LNCaP clone FGC (cell line): ENCODE results near the gene COG6.

Source experiments
- DNase-seq: peaks from one replicate; pipeline ENCODE4 v3.0.0-alpha.2; 2011; ENCODE audit warnings: low read depth
- H3K4me3 ChIP-seq: 2 replicates; pipeline ENCODE4 v1.5.1; 2011; ENCODE audit warnings: mild to moderate bottlenecking, low read depth, low read length, control low read depth
- CTCF ChIP-seq: IDR thresholded peaks from 2 replicates; pipeline ENCODE4 v1.5.1; 2012; ENCODE audit warnings: mild to moderate bottlenecking; ENCODE audit not compliant: control insufficient read depth, insufficient read depth; ENCODE audit errors: extremely low read depth

Gene COG6

GRCh38 chr13:39623466-39623865 lies 32.0 kb upstream of the COG6 start:
- H3K4me3 ChIP-seq = no peak overlapping the region
- DNase-seq = no peak
- no peak for TF ChIP-seq CTCF

- TF ChIP-seq CTCF = no peak
- DNase-seq = no peak
- H3K4me3 ChIP-seq = no peak overlapping the region
Observed at GRCh38 chr13:39631307-39631706, 24.2 kb upstream of the COG6 start.

- TF ChIP-seq CTCF = no peak
- H3K4me3 ChIP-seq = no peak overlapping the region
- no peak for DNase-seq
Observed at GRCh38 chr13:39632994-39633393, 22.5 kb upstream of the COG6 start.

- no peak for DNase-seq
- H3K4me3 ChIP-seq = no peak overlapping the region
- TF ChIP-seq CTCF = no peak
Observed at GRCh38 chr13:39635564-39635963, 19.9 kb upstream of the COG6 start.

GRCh38 chr13:39637890-39638289 lies 17.6 kb upstream of the COG6 start:
- H3K4me3 ChIP-seq = no peak overlapping the region
- no peak for TF ChIP-seq CTCF
- no peak for DNase-seq

- no peak overlapping the region for H3K4me3 ChIP-seq
- no peak for DNase-seq
- TF ChIP-seq CTCF = no peak
Observed at GRCh38 chr13:39641645-39642044, 13.8 kb upstream of the COG6 start.

GRCh38 chr13:39646122-39646521 lies 9.3 kb upstream of the COG6 start:
- no peak for DNase-seq
- no peak overlapping the region for H3K4me3 ChIP-seq
- no peak for TF ChIP-seq CTCF
